Sigmoid colon (tissue), 4 donors: Measurements from ENCODE around the gene ETS2.

Experiments used
- POLR2A ChIP-seq, 2 donors: fragments of 450-650 bp; IDR thresholded peaks; one replicate each; pipeline ENCODE4 v1.6.1; 2016; ENCODE audit warnings: antibody characterized with exemption in 2 of 2, mild to moderate bottlenecking in 2 of 2, moderate library complexity in 2 of 2
- POLR2AphosphoS5 ChIP-seq, 4 donors: sonication (generic); formaldehyde crosslinking; IDR thresholded peaks; one replicate each; pipeline ENCODE4 v1.6.1; 2017; ENCODE audit warnings: antibody characterized with exemption in 4 of 4
- TF ChIP-seq, protein P1 (sequence below), 4 experiments: fragments of 450-650 bp in 3 of 4; fragments of 200-600 bp in 1 of 4; IDR thresholded peaks; one replicate each; pipeline ENCODE4 v1.5.1; 2016 to 2019; ENCODE audit warnings: antibody characterized with exemption in 4 of 4, mild to moderate bottlenecking in 3 of 4, moderate library complexity in 2 of 4

DNA sequence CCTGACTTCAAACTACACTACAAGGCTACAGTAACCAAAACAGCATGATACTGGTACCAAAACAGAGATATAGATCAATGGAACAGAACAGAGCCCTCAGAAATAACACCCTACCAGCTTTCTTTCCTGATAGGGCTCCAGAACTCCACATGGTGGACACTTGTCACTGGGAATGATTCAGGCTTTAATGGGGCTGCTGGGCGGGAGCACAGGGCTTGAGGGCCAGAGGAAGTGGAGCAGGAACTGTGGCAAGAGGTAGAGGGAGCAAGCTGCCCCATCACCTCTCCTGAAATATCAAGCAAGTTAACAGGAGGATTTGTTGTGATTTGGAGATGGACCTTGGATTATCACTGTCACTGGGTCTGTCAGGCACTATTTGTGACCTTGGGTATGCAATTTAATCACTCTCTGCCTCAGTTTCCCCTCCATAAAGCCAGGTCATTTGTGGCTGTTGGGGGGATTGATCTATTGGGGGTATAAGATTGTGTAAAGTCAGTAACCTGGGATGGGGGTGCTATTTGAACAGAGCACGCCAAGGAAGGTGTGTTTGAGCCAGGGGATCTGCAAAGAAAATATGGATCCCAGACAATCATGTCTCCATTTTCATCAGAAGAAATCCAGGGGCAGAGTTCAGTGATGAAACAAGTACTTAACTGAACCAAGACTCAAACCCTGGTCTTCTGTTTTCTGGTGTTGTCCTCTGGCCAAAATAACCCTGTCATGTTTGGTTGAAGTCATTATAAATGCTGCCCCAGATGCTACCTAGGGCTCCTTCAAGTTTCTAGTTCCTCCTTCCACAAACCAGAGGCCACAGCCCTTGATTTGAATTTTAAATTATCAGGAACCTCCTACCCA, 25.2 kb downstream of the ETS2 start:
- TF ChIP-seq POLR2A (IDR thresholded peaks at IDR 0.05) = no peak
- TF ChIP-seq, protein P1, sequence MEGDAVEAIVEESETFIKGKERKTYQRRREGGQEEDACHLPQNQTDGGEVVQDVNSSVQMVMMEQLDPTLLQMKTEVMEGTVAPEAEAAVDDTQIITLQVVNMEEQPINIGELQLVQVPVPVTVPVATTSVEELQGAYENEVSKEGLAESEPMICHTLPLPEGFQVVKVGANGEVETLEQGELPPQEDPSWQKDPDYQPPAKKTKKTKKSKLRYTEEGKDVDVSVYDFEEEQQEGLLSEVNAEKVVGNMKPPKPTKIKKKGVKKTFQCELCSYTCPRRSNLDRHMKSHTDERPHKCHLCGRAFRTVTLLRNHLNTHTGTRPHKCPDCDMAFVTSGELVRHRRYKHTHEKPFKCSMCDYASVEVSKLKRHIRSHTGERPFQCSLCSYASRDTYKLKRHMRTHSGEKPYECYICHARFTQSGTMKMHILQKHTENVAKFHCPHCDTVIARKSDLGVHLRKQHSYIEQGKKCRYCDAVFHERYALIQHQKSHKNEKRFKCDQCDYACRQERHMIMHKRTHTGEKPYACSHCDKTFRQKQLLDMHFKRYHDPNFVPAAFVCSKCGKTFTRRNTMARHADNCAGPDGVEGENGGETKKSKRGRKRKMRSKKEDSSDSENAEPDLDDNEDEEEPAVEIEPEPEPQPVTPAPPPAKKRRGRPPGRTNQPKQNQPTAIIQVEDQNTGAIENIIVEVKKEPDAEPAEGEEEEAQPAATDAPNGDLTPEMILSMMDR (IDR thresholded peaks at IDR 0.05) = no peak
- no peak for TF ChIP-seq POLR2AphosphoS5 (IDR thresholded peaks at IDR 0.05)
